ENCODE results near the gene BCKDK. TPM values are rescaled to one million over a fixed set of nuclear protein-coding genes. Genes with fewer than 3 reads are reported as not detected.
A peak's percentile ranks its signal among the peaks of the same experiment; 100 is the strongest.

Gene BCKDK
- total and polyA plus RNA-seq, 2 of the 13 experiments (the other 11 are each of a cell fraction or from before 2014, with no cell fraction given) = 24.9 to 42.6 TPM

DNA sequence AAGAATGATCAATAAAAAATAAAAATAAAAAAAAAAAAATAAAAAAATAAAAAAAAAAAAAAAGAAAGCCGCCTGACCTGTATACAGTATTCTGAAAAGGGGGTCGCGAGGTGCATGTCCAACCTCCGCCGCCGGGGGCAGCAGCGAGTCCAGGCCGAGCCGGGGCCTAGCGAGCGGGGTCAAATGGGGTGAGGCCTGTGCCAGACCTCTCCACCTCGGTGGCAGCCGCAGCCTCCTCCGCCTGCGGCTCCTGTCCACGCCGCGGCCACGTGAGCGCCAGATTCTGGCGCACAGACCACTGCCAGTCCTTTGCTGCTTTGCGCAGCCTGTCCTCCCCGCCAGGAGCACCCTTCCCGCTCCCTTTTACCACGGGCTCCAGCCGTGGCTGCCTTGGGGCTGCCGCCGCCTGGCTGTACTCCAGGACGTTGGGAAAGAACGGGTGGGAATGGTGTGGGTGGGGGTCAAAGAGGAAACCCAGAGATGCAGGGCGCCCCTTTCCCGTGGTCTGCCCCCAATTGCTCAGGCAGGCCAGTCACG is 2.4 kb upstream of the BCKDK start (continued):
- TF ChIP-seq, protein P1, sequence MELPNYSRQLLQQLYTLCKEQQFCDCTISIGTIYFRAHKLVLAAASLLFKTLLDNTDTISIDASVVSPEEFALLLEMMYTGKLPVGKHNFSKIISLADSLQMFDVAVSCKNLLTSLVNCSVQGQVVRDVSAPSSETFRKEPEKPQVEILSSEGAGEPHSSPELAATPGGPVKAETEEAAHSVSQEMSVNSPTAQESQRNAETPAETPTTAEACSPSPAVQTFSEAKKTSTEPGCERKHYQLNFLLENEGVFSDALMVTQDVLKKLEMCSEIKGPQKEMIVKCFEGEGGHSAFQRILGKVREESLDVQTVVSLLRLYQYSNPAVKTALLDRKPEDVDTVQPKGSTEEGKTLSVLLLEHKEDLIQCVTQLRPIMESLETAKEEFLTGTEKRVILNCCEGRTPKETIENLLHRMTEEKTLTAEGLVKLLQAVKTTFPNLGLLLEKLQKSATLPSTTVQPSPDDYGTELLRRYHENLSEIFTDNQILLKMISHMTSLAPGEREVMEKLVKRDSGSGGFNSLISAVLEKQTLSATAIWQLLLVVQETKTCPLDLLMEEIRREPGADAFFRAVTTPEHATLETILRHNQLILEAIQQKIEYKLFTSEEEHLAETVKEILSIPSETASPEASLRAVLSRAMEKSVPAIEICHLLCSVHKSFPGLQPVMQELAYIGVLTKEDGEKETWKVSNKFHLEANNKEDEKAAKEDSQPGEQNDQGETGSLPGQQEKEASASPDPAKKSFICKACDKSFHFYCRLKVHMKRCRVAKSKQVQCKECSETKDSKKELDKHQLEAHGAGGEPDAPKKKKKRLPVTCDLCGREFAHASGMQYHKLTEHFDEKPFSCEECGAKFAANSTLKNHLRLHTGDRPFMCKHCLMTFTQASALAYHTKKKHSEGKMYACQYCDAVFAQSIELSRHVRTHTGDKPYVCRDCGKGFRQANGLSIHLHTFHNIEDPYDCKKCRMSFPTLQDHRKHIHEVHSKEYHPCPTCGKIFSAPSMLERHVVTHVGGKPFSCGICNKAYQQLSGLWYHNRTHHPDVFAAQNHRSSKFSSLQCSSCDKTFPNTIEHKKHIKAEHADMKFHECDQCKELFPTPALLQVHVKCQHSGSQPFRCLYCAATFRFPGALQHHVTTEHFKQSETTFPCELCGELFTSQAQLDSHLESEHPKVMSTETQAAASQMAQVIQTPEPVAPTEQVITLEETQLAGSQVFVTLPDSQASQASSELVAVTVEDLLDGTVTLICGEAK (IDR thresholded peaks at IDR 0.05) = no peak
- TF ChIP-seq, protein P1 (CRISPR knock-in tag; IDR thresholded peaks at IDR 0.05) = peak; percentile 95
- TF ChIP-seq CHD2 (IDR thresholded peaks at IDR 0.05; ENCODE audit: low read depth, low read length) (no peak), SALL1 (CRISPR knock-in tag; IDR thresholded peaks at IDR 0.05) (peak; percentile 99), HNRNPL (IDR thresholded peaks at IDR 0.05; ENCODE audit: low read depth, low read length) (peak; percentile 82), ZFP82 (CRISPR knock-in tag; IDR thresholded peaks at IDR 0.05; ENCODE audit: borderline replicate concordance) (peak; percentile 96; the same call in 1 of the 2 replicates), ZNF33B (CRISPR knock-in tag; IDR thresholded peaks at IDR 0.05) (0 out of 2 replicates have a peak, but pooled peaks have one; percentile 80), ZNF160 (CRISPR knock-in tag; IDR thresholded peaks at IDR 0.05) (peak; percentile 97), KDM4B (CRISPR knock-in tag; IDR thresholded peaks at IDR 0.05) (peak; percentile 96), PLRG1 (conservative IDR thresholded peaks at IDR 0.05) (no peak)
- TF ChIP-seq, protein P2, sequence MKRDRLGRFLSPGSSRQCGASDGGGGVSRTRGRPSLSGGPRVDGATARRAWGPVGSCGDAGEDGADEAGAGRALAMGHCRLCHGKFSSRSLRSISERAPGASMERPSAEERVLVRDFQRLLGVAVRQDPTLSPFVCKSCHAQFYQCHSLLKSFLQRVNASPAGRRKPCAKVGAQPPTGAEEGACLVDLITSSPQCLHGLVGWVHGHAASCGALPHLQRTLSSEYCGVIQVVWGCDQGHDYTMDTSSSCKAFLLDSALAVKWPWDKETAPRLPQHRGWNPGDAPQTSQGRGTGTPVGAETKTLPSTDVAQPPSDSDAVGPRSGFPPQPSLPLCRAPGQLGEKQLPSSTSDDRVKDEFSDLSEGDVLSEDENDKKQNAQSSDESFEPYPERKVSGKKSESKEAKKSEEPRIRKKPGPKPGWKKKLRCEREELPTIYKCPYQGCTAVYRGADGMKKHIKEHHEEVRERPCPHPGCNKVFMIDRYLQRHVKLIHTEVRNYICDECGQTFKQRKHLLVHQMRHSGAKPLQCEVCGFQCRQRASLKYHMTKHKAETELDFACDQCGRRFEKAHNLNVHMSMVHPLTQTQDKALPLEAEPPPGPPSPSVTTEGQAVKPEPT (CRISPR knock-in tag; IDR thresholded peaks at IDR 0.05; ENCODE audit: low read depth) = 0 out of 2 replicates have a peak, but pooled peaks have one; percentile 67
- TF ChIP-seq, protein P3, sequence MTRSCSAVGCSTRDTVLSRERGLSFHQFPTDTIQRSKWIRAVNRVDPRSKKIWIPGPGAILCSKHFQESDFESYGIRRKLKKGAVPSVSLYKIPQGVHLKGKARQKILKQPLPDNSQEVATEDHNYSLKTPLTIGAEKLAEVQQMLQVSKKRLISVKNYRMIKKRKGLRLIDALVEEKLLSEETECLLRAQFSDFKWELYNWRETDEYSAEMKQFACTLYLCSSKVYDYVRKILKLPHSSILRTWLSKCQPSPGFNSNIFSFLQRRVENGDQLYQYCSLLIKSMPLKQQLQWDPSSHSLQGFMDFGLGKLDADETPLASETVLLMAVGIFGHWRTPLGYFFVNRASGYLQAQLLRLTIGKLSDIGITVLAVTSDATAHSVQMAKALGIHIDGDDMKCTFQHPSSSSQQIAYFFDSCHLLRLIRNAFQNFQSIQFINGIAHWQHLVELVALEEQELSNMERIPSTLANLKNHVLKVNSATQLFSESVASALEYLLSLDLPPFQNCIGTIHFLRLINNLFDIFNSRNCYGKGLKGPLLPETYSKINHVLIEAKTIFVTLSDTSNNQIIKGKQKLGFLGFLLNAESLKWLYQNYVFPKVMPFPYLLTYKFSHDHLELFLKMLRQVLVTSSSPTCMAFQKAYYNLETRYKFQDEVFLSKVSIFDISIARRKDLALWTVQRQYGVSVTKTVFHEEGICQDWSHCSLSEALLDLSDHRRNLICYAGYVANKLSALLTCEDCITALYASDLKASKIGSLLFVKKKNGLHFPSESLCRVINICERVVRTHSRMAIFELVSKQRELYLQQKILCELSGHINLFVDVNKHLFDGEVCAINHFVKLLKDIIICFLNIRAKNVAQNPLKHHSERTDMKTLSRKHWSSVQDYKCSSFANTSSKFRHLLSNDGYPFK (CRISPR knock-in tag; IDR thresholded peaks at IDR 0.05; ENCODE audit: borderline replicate concordance) = peak; percentile 74; the same call in 1 of the 2 replicates
- TF ChIP-seq, protein P4, sequence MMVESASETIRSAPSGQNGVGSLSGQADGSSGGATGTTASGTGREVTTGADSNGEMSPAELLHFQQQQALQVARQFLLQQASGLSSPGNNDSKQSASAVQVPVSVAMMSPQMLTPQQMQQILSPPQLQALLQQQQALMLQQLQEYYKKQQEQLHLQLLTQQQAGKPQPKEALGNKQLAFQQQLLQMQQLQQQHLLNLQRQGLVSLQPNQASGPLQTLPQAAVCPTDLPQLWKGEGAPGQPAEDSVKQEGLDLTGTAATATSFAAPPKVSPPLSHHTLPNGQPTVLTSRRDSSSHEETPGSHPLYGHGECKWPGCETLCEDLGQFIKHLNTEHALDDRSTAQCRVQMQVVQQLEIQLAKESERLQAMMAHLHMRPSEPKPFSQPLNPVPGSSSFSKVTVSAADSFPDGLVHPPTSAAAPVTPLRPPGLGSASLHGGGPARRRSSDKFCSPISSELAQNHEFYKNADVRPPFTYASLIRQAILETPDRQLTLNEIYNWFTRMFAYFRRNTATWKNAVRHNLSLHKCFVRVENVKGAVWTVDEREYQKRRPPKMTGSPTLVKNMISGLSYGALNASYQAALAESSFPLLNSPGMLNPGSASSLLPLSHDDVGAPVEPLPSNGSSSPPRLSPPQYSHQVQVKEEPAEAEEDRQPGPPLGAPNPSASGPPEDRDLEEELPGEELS (CRISPR knock-in tag; IDR thresholded peaks at IDR 0.05) = peak; percentile 79
